Body of pancreas (tissue), 4 donors: ENCODE results near the gene PIH1D1.
"Not testable (repeated sequence)": the region's sequence is repeated elsewhere in the genome, so short reads cannot be mapped to it uniquely, and the experiment has no call there.

Experiments used
- CTCF ChIP-seq, 7 experiments: fragments of 450-650 bp in 4 of 7; fragments of 200-600 bp in 3 of 7; sonication (generic) in 3 of 7; IDR thresholded peaks; one replicate each; pipeline ENCODE4 v1.5.1; 2016 to 2019; ENCODE audit warnings: antibody characterized with exemption in 7 of 7
- POLR2A ChIP-seq, 3 donors: fragments of 450-650 bp; IDR thresholded peaks; one replicate each; pipeline ENCODE4 v1.6.1; 2016; ENCODE audit warnings: antibody characterized with exemption in 3 of 3, mild to moderate bottlenecking in 2 of 3

- TF ChIP-seq CTCF, POLR2A (IDR thresholded peaks at IDR 0.05): not testable (repeated sequence)
Measured at GRCh38 chr19:49461130-49461529, 9.5 kb upstream of the PIH1D1 start.
